Spleen (tissue), 11 donors: ENCODE measurements around the gene ZNF438. TPM values are rescaled to one million over a fixed set of nuclear protein-coding genes. Genes with fewer than 3 reads are reported as not detected.

Experiments used
- DNase-seq: peaks from one replicate; pipeline ENCODE4 v3.0.0-alpha.2; 2020
- H3K27ac ChIP-seq, 8 donors: fragments of 200-600 bp; sonication (generic) in 7 of 8; 1 replicate in 4 of 8; 2 replicates in 4 of 8; pipeline versions ENCODE4 v1.5.0 to v1.8.0; 2016 to 2021; ENCODE audit warnings: inconsistent platforms in 4 of 8, mild to moderate bottlenecking in 4 of 8, moderate library complexity in 1 of 8
- H3K27me3 ChIP-seq, 7 donors: fragments of 200-600 bp; sonication (generic) in 6 of 7; replicated peaks in 1 of 7; 1 replicate in 4 of 7; 2 replicates in 3 of 7; pipeline versions ENCODE4 v1.5.0 to v1.8.0; 2016 to 2021; ENCODE audit warnings: inconsistent platforms in 3 of 7, mild to moderate bottlenecking in 1 of 7
- H3K36me3 ChIP-seq, 6 donors: fragments of 200-600 bp; sonication (generic) in 5 of 6; 1 replicate in 4 of 6; 2 replicates in 2 of 6; pipeline versions ENCODE4 v1.5.0 to v1.8.0; 2016 to 2021; ENCODE audit warnings: inconsistent platforms in 2 of 6
- H3K4me1 ChIP-seq, 6 donors: fragments of 200-600 bp; sonication (generic) in 5 of 6; 1 replicate in 3 of 6; 2 replicates in 3 of 6; pipeline versions ENCODE4 v1.5.0 to v1.8.0; 2016 to 2021; ENCODE audit warnings: inconsistent platforms in 3 of 6
- H3K4me3 ChIP-seq, 8 donors: fragments of 200-600 bp; sonication (generic) in 7 of 8; 1 replicate in 4 of 8; 2 replicates in 4 of 8; pipeline versions ENCODE4 v1.5.0 to v1.8.0; 2016 to 2021; ENCODE audit warnings: inconsistent platforms in 4 of 8, mild to moderate bottlenecking in 4 of 8, moderate library complexity in 2 of 8
- H3K9me3 ChIP-seq, 8 donors: fragments of 200-600 bp; sonication (generic) in 7 of 8; 1 replicate in 4 of 8; 2 replicates in 4 of 8; pipeline versions ENCODE4 v1.5.0 to v1.8.0; 2016 to 2021; ENCODE audit warnings: inconsistent platforms in 4 of 8
- CTCF ChIP-seq, 11 experiments: fragments of 200-600 bp in 7 of 11; fragments of 450-650 bp in 4 of 11; sonication (generic) in 4 of 11; IDR thresholded peaks in 8 of 11; conservative IDR thresholded peaks in 3 of 11; 1 replicate in 7 of 11; 2 replicates in 4 of 11; pipeline versions ENCODE4 v1.4.0 to v1.8.0; 2016 to 2021; ENCODE audit warnings: antibody characterized with exemption in 11 of 11, inconsistent platforms in 4 of 11, mild to moderate bottlenecking in 1 of 11
- POLR2A ChIP-seq, 3 donors: fragments of 450-650 bp; IDR thresholded peaks; one replicate each; pipeline ENCODE4 v1.5.1; 2017; ENCODE audit warnings: antibody characterized with exemption in 3 of 3, mild to moderate bottlenecking in 1 of 3
- POLR2AphosphoS5 ChIP-seq, 3 donors: sonication (generic); formaldehyde crosslinking; IDR thresholded peaks; one replicate each; pipeline ENCODE4 v1.5.1; 2017; ENCODE audit warnings: antibody characterized with exemption in 3 of 3
- WGBS, 5 donors: extraction: QIAGEN DNeasy Blood & Tissue Kit in 3 of 5; methylation state at CpG; one replicate each; pipeline versions ENCODE4 v1.1.5 to v1.1.7; 2013 to 2018; 5-methylcytosine and 5-hydroxymethylcytosine counted together
- intact Hi-C: fragments of 100-400 bp; cut with DNase I; formaldehyde crosslinking; loops from one replicate; pipeline ENCODE4 v1.15.0; 2023; ENCODE audit warnings: low total_unique reads
- polyA plus RNA-seq, 3 donors: library from polyadenylated mRNA; stranded (reverse); fragments of 200-250 nt; gene quantifications; one replicate each; pipeline ENCODE4 v1.2.1, GENCODE V29; 2013
- total RNA-seq, 7 donors: library from RNA; depleted of rRNA in 3 of 7; stranded (reverse); fragments of >200 nt in 3 of 7; fragmentation: NEBNext Ultra II Directional in 4 of 7; extraction: Animal tissue kit (Norgen Biotek cat#: 25700) in 4 of 7; gene quantifications; one replicate each; pipeline versions ENCODE4 v1.1.0 to v1.2.1, GENCODE V29; 2016 to 2021
- donor health status: healthy with polysubstance abuse.
- donor health status: DM: no; HTN: no; CAD: no; lungs with moderate emphysema.
- donor health status: DM: no; HTN: no; CAD: no.
- donor health status: Bipolar disorder and iron deficiency.
- donor health status: healthy.
- donor health status: DM: no; HTN: no; CAD: no.
- donor health status: DM: yes; HTN: yes; CAD: no.

Gene ZNF438
- total and polyA plus RNA-seq, 10 donors, result 4.4 to 23.1 (median 13.9) TPM

DNA sequence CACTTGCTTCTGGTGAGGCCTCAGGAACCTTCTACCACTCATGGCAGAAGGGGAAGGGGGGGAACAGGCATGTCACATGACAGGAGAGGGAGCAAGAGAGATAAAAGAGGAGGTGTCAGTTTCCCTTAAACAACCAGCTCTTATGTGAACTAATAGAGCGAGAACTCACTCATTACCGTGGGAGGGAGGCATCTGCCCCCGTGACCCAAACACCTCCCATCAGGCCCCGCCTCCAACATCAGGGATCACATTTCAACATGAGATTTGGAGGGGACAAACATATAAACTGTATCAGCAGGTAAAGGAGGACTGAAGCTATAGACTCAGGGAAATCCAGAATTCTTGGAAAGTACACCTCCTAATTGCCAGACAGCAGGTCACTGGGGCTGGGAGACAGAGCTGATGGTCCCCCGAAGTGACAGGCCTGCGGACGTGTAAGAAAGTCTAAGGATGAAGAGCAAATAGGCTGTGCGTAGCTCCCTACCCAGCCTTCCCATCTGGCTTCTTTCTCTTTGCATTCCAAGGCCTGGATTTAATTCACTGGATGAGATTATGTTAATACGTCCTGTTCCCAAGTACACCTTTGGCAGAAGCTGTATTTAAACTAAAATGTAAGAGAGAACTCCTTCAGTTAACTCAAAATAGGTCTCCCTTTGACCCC, 215.4 kb downstream of the ZNF438 start:
- H3K27me3 ChIP-seq, result no peaks in the 10 kb centered on the region
- no peak overlapping the region for H3K4me3 ChIP-seq
- H3K4me1 ChIP-seq, result peaks cover 0 to 41% (median 22%) of the 10 kb centered on the region in 6 donors
- no peak for DNase-seq
- H3K36me3 ChIP-seq, result no peaks in the 10 kb centered on the region
- no peak for TF ChIP-seq POLR2AphosphoS5 (IDR thresholded peaks at IDR 0.05)
- TF ChIP-seq POLR2A (IDR thresholded peaks at IDR 0.05), result no peak
- no peak for TF ChIP-seq CTCF (IDR thresholded peaks at IDR 0.05 in 8 of 11, conservative IDR thresholded peaks at IDR 0.05 in 3 of 11)
- 83 to 92% (median 90%) methylated on average over 9 of the region's 9 CpGs for WGBS, 5 donors
- H3K27ac ChIP-seq, result peak overlapping the region in 1 of 8 donors; percentile 2
- intact Hi-C loops, result no loop called here
- no peaks in the 10 kb centered on the region for H3K9me3 ChIP-seq

DNA sequence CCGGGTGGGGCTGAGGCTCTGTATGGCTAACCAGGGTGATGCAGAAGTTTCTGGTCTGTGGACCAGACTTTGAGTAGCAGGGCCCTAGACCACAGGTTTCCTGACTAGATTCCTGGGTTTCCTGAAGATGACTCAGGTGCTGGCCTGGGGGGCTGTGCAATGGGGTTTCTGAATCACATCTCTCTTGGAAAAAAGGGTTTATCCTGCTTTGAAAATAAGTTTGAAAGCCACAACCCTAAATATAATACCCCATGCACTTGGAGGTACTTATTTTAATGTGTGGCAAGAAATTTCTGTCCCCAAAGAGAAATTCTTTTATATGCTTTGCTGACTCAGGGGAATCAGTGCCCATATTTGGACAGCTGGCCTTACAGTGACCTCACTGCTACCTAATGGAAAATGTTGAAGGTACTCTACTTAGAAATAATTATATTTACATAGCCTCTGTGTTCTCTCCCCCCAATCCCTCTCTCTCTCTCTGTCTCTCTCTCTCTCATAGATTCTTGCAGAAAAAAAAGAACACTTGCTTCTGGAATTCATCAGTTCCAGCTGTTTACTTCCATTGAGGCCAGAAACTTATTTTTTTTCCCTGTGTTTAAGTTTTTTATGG, 217.7 kb downstream of the ZNF438 start:
- WGBS, 5 donors, result 31 to 69% (median 36%) methylated on average over 1 of the region's 1 CpG
- Histone ChIP-seq H3K27ac (no peak overlapping the region), H3K9me3 (no peaks in the 10 kb centered on the region), H3K27me3 (no peaks in the 10 kb centered on the region), H3K4me3 (no peak overlapping the region), H3K36me3 (no peaks in the 10 kb centered on the region), H3K4me1 (peaks cover 0 to 38% (median 22%) of the 10 kb centered on the region in 6 donors)
- no peak for TF ChIP-seq CTCF (IDR thresholded peaks at IDR 0.05 in 8 of 11, conservative IDR thresholded peaks at IDR 0.05 in 3 of 11)
- no peak for TF ChIP-seq POLR2A (IDR thresholded peaks at IDR 0.05)
- TF ChIP-seq POLR2AphosphoS5 (IDR thresholded peaks at IDR 0.05), result no peak
- intact Hi-C loops, result no loop called here
- DNase-seq, result no peak

DNA sequence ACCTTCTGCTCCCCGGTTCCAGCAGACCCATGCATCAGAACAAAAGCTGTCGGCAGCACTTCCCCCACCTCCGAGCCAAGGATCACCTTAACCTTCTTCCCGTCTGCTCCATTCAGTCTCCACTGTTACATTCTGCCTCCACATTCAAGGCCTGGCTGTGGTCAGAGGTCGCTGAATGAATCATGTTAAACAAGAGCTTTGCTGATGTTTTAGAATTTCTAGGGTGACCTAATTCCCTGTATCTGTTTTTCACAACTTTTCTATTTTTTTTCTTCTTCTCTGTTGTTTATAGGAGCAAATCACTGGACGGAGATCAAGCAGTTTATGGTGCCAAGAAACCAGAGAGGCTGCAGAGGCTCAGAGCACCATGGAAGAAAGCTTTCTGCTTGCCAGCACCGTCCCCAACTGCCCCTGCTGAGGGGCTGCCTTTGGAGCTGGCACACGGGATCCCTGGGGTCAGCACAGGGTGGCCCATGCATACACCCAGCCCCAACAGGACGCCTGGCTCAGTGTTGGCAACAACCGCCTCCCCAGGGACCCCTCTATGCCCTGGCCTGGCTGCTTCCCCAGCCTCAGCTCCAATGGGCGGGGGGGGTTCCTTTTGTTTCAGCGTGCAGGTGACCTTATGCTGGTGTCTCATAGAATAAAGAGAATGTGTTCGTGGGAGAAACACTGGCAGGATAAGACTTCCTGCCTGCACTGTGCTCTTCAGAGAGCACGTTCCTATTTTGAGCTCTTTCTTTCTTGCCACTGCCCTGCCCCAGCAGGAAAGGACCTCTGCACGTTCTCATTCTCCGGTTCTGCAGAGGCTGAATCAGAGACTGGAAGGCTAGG, 219.4 kb downstream of the ZNF438 start:
- Histone ChIP-seq H3K36me3 (no peaks in the 10 kb centered on the region), H3K27me3 (no peaks in the 10 kb centered on the region), H3K4me3 (no peak overlapping the region), H3K4me1 (peaks cover 0 to 26% (median 15%) of the 10 kb centered on the region in 6 donors), H3K27ac (peak overlapping the region in 6 of 8 donors; percentile 7 to 54 (median 36)), H3K9me3 (no peaks in the 10 kb centered on the region)
- WGBS, 5 donors, result 29 to 45% (median 40%) methylated on average over 14 to 16 of the region's 16 CpGs
- peak; percentile 64 for DNase-seq
- TF ChIP-seq POLR2AphosphoS5 (IDR thresholded peaks at IDR 0.05) (peak in 1 of 3 donors; percentile 29), POLR2A (IDR thresholded peaks at IDR 0.05) (no peak), CTCF (IDR thresholded peaks at IDR 0.05 in 8 of 11, conservative IDR thresholded peaks at IDR 0.05 in 3 of 11) (no peak)
- intact Hi-C loops, result no loop called here
